ENCODE data around the gene CFAP92. TPM values are rescaled to one million over a fixed set of nuclear protein-coding genes. Genes with fewer than 3 reads are reported as not detected.

The CFAP92 gene
- total RNA-seq, 1 experiment from 2014 or later: 0.92 TPM

DNA sequence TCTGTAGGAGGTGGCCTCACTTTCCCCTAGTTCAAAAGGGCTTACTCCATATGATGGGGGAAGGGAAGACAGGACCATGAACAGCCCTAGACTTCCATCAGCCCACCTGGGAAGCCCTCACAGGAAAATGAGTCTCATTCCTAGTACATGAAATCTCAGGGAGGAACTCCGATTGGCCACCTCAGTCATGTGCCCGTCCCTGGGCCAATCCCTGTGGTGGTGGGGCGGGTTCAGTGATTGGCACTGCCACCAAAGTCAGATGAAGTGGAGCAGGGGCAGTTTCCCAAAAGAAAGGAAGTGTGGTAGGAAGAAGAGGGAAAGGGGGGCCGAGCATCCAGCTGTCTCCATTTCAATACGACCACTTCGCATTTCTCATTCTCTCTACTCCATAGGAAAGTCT lies 40.8 kb upstream of the CFAP92 start:
- Histone ChIP-seq H2BK15ac (ENCODE audit: low read depth, low read length) (no peak overlapping the region), H4K20me1 (ENCODE audit: control insufficient read depth, insufficient read depth, insufficient read length) (no peaks in the 10 kb centered on the region), H3T11ph (ENCODE audit: low read length) (no peak overlapping the region), H3K27me3 (ENCODE audit: insufficient read depth, low read length) (no peaks in the 10 kb centered on the region), H2BK5ac (ENCODE audit: insufficient read length, low read length) (no peak overlapping the region), H3K9me3 (ENCODE audit: control insufficient read depth, low read depth, low read length) (no peaks in the 10 kb centered on the region), H2BK12ac (ENCODE audit: insufficient read length, low read depth, low read length) (no peak overlapping the region), H3K56ac (ENCODE audit: insufficient read length, low read depth, low read length) (no peak overlapping the region), H3K79me1 (ENCODE audit: insufficient read depth, low read depth, low read length, poor library complexity, severe bottlenecking) (no peaks in the 10 kb centered on the region), H2BK120ac (ENCODE audit: low read depth, low read length, poor library complexity, severe bottlenecking) (no peak overlapping the region), H3K4ac (ENCODE audit: low read depth, low read length) (no peak overlapping the region), H2AK5ac (ENCODE audit: insufficient read length, low read length) (no peak overlapping the region), H3K23me2 (ENCODE audit: insufficient read length, low read depth, low read length, poor library complexity, severe bottlenecking) (no peaks in the 10 kb centered on the region), H2BK20ac (ENCODE audit: low read depth, low read length, poor library complexity, severe bottlenecking) (no peak overlapping the region), H2AFZ (ENCODE audit: low read length) (no peak overlapping the region), H4K8ac (replicated peaks; ENCODE audit: insufficient read length, low read depth, low read length) (no peak overlapping the region), H3K9ac (ENCODE audit: extremely low read depth, insufficient read length, low read length) (no peak overlapping the region), H3K79me2 (ENCODE audit: insufficient read depth, low read length) (no peaks in the 10 kb centered on the region), H3K27ac (ENCODE audit: insufficient read length, low read depth, low read length) (no peak overlapping the region), H3K4me1 (ENCODE audit: insufficient read depth, low read length) (no peaks in the 10 kb centered on the region), H3K18ac (ENCODE audit: insufficient read length, low read depth, low read length) (no peak overlapping the region), H3K4me2 (ENCODE audit: insufficient read depth, insufficient read length, low read length) (no peak overlapping the region), H3K23ac (ENCODE audit: insufficient read length, low read depth, low read length) (no peak overlapping the region), H4K5ac (ENCODE audit: insufficient read length, low read depth, low read length) (no peak overlapping the region), H4K91ac (ENCODE audit: insufficient read length, low read depth, low read length) (no peak overlapping the region), H3K14ac (ENCODE audit: insufficient read depth, low read length) (no peak overlapping the region)
- no peak for TF ChIP-seq CTCF (conservative IDR thresholded peaks at IDR 0.05)
- peaks cover 13% of the 10 kb centered on the region for H3K27me3 Mint-ChIP-seq (ENCODE audit: low read depth)
- no peak overlapping the region for H3K4me3 Mint-ChIP-seq
- no peak for DNase-seq
- H3K9me3 Mint-ChIP-seq: no peaks in the 10 kb centered on the region
- H3K36me3 Mint-ChIP-seq (ENCODE audit: insufficient read depth in 1 of 3, low read depth in 3 of 3): no peaks in the 10 kb centered on the region
- peaks cover 9 to 14% of the 10 kb centered on the region in 2 experiments; a peak in 3 of 4 replicates for H3K4me1 Mint-ChIP-seq
- WGBS (ENCODE audit: extremely low coverage, insufficient read length, low lambda C conversion rate): no CpG with 5 or more reads among the region's 6 CpGs
- no peak overlapping the region; a peak in 1 of 7 replicates for H3K27ac Mint-ChIP-seq
